Caco-2 (cell line): Measurements from ENCODE around the gene MIA3. TPM values are rescaled to one million over a fixed set of nuclear protein-coding genes. Genes with fewer than 3 reads are reported as not detected.

ENCODE experiments used
- BruUV-seq: library from RNA; stranded (reverse); fragments of 400-500 nt; replicated peaks from 2 replicates; lab custom pipeline; 2021; lab: Mats Ljungman, UMichigan
- CTCF ChIA-PET: fragments of 300-600 bp; sonication (Branson Sonifier 250); formaldehyde crosslinking; loops from one replicate; lab custom pipeline; 2022; ENCODE audit warnings: antibody characterized with exemption; lab: Charles Lee
- POLR2A ChIA-PET: fragments of 300-600 bp; sonication (Branson Sonifier 250); formaldehyde crosslinking; loops from one replicate; lab custom pipeline; 2022; ENCODE audit warnings: antibody characterized with exemption; lab: Charles Lee
- DNase-seq, 2 experiments: peaks; one replicate each; pipeline versions ENCODE4 v3.0.0 to v3.0.0-alpha.2; 2020 to 2022
- H3K27me3 ChIP-seq: replicated peaks from 2 replicates; pipeline ENCODE4 v1.6.0; 2011; ENCODE audit warnings: low read length; ENCODE audit not compliant: control insufficient read depth, insufficient read depth
- H3K36me3 ChIP-seq: 2 replicates; pipeline ENCODE4 v1.5.1; 2011; ENCODE audit warnings: low read length; ENCODE audit not compliant: control insufficient read depth, insufficient read depth
- H3K4me1 ChIP-seq: fragments of 250-450 bp; sonication (Bioruptor Pico); 2 replicates; pipeline ENCODE4 v1.5.1; 2020; ENCODE audit warnings: mild to moderate bottlenecking
- H3K4me3 ChIP-seq: 2 replicates; pipeline ENCODE4 v1.5.1; 2011; ENCODE audit warnings: low read depth, mild to moderate bottlenecking, control low read depth, low read length
- H3K9me3 ChIP-seq: fragments of 250-450 bp; sonication (Bioruptor Pico); 2 replicates; pipeline ENCODE4 v1.5.1; 2020; ENCODE audit warnings: mild to moderate bottlenecking, moderate library complexity
- H3K27ac Mint-ChIP-seq: one replicate; pipeline ENCODE4 v1.8.0; 2022; ENCODE audit warnings: mixed read lengths; ENCODE audit not compliant: unreplicated experiment
- H3K27me3 Mint-ChIP-seq: one replicate; pipeline ENCODE4 v1.8.0; 2022; ENCODE audit warnings: mixed read lengths; ENCODE audit not compliant: insufficient read depth, unreplicated experiment
- H3K36me3 Mint-ChIP-seq: one replicate; pipeline ENCODE4 v1.8.0; 2022; ENCODE audit warnings: mild to moderate bottlenecking, mixed read lengths; ENCODE audit not compliant: insufficient read depth, unreplicated experiment
- H3K4me1 Mint-ChIP-seq: one replicate; pipeline ENCODE4 v1.8.0; 2022; ENCODE audit warnings: low read depth, mixed read lengths; ENCODE audit not compliant: unreplicated experiment
- H3K4me3 Mint-ChIP-seq: one replicate; pipeline ENCODE4 v1.8.0; 2022; ENCODE audit warnings: mild to moderate bottlenecking, moderate library complexity, mixed read lengths; ENCODE audit not compliant: unreplicated experiment
- H3K9me3 Mint-ChIP-seq: one replicate; pipeline ENCODE4 v1.8.0; 2022; ENCODE audit warnings: mixed read lengths; ENCODE audit not compliant: unreplicated experiment
- intact Hi-C: fragments of 100-400 bp; cut with micrococcal nuclease; formaldehyde crosslinking; loops from one replicate; pipeline ENCODE4 v1.10.0; 2022; ENCODE audit not compliant: unreplicated experiment
- total RNA-seq: library from RNA; stranded (reverse); gene quantifications from 2 replicates; pipeline ENCODE4 v1.2.3, GENCODE V29; 2022
- TF ChIP-seq, protein P1 (sequence below), 2 experiments: fragments of 200-600 bp in 1 of 2; IDR thresholded peaks; 1 replicate in 1 of 2; 2 replicates in 1 of 2; pipeline versions ENCODE4 v1.5.1 to v1.8.0; 2011 to 2022; ENCODE audit warnings: antibody characterized with exemption in 1 of 2, control low read depth in 1 of 2, inconsistent platforms in 1 of 2, low read depth in 1 of 2, low read length in 1 of 2, mild to moderate bottlenecking in 1 of 2, moderate library complexity in 1 of 2; ENCODE audit not compliant: insufficient read depth in 1 of 2, severe bottlenecking in 1 of 2, unreplicated experiment in 1 of 2

Gene MIA3
- total RNA-seq, 1 experiment from 2014 or later: 56.0 TPM

DNA sequence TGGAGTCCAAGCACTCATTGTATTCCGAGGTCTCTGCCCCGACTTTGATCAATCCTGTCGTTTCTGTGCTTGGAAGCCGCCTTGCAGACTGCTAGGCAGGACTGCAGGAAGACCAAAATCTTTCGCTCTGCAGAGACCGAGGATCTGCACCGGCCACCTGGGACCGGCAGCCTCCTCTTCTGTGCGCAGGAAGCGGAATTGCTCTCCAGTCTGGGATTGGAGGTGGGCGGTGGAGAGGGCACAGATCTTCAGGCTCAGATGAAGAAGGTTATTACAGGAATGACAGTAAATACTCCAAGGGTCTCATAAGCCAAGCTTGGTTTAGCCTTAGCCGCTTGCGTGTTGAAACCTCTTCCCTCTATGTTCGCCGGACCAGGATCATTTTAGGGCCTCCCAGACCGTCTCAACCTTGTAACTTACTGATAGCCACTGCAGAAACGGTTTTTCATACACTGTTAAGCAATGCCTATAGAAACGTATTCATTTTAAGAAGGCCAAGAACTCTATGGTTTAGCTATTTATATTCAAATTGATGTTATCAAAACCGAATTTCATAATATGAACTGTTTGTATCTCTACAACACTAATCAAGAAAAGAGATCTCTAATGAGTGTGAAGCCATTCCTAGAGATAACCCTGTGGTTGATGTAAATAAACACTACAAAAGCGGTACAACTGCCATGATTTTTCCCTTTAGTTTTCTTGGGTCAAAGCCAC is 1.1 kb downstream of the MIA3 start:
- BruUV-seq: TSS peak; percentile 38
- H3K4me1 Mint-ChIP-seq: no peaks in the 10 kb centered on the region
- H3K27ac Mint-ChIP-seq: peak overlapping the region; percentile 78
- peak in 1 of 2 experiments; percentile 21 for DNase-seq
- H3K36me3 Mint-ChIP-seq: peaks cover 25% of the 10 kb centered on the region
- ChIA-PET POLR2A (no interaction called here), CTCF (interaction anchor here (2.0 kb wide), 1 partner anchor 15 kb away, joined by 6 read pairs; no protein-coding TSS in a partner anchor)
- H3K36me3 ChIP-seq: no peaks in the 10 kb centered on the region
- peak overlapping the region; percentile 89 for H3K4me3 ChIP-seq
- peak overlapping the region; percentile 85 for H3K4me3 Mint-ChIP-seq
- no peaks in the 10 kb centered on the region for H3K9me3 Mint-ChIP-seq
- 0 out of 2 replicates have a peak, but pooled peaks cover 6% of the 10 kb centered on the region for H3K4me1 ChIP-seq
- TF ChIP-seq, protein P1, sequence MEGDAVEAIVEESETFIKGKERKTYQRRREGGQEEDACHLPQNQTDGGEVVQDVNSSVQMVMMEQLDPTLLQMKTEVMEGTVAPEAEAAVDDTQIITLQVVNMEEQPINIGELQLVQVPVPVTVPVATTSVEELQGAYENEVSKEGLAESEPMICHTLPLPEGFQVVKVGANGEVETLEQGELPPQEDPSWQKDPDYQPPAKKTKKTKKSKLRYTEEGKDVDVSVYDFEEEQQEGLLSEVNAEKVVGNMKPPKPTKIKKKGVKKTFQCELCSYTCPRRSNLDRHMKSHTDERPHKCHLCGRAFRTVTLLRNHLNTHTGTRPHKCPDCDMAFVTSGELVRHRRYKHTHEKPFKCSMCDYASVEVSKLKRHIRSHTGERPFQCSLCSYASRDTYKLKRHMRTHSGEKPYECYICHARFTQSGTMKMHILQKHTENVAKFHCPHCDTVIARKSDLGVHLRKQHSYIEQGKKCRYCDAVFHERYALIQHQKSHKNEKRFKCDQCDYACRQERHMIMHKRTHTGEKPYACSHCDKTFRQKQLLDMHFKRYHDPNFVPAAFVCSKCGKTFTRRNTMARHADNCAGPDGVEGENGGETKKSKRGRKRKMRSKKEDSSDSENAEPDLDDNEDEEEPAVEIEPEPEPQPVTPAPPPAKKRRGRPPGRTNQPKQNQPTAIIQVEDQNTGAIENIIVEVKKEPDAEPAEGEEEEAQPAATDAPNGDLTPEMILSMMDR (IDR thresholded peaks at IDR 0.05; ENCODE audit: insufficient read depth in 1 of 2, low read depth in 1 of 2, low read length in 1 of 2, severe bottlenecking in 1 of 2, unreplicated experiment in 1 of 2): no peak
- H3K9me3 ChIP-seq: no peaks in the 10 kb centered on the region
- peaks cover 5% of the 10 kb centered on the region for H3K27me3 Mint-ChIP-seq
- no peaks in the 10 kb centered on the region for H3K27me3 ChIP-seq
- intact Hi-C loops: loop anchor here (2.0 kb wide), 1 partner anchor 26 kb away; no protein-coding TSS in a partner anchor

DNA sequence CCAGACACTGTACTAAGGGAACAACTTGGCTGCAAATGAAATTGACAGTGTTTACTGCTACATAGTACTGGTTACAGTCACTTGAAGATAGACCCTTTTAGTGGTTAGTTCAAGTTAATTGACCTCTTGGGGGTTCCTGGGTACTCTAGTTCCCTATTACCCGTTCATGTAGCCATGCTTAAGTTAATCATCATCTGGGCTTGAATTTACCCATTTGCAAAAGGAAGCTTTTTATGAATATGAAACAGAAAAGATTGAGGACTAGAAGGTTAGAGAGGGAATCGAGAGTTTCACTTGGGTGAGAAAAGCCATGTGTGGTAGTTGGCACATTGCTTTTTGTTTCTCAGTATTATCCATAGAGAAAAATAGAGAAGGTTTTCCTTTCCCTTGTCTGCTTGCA is 2.7 kb downstream of the MIA3 start:
- H3K4me3 Mint-ChIP-seq: no peak overlapping the region
- H3K27ac Mint-ChIP-seq: no peak overlapping the region
- Histone ChIP-seq H3K9me3 (no peaks in the 10 kb centered on the region), H3K4me3 (no peak overlapping the region), H3K27me3 (no peaks in the 10 kb centered on the region), H3K36me3 (no peaks in the 10 kb centered on the region), H3K4me1 (0 out of 2 replicates have a peak, but pooled peaks cover 6% of the 10 kb centered on the region)
- DNase-seq: no peak
- H3K27me3 Mint-ChIP-seq: peaks cover 3% of the 10 kb centered on the region
- intact Hi-C loops: no loop called here
- no peaks in the 10 kb centered on the region for H3K9me3 Mint-ChIP-seq
- TF ChIP-seq, protein P1 (IDR thresholded peaks at IDR 0.05; ENCODE audit: insufficient read depth in 1 of 2, low read depth in 1 of 2, low read length in 1 of 2, severe bottlenecking in 1 of 2, unreplicated experiment in 1 of 2): no peak
- no TSS peak for BruUV-seq
- H3K36me3 Mint-ChIP-seq: peaks cover 25% of the 10 kb centered on the region
- no peaks in the 10 kb centered on the region for H3K4me1 Mint-ChIP-seq
- CTCF ChIA-PET: interaction anchor here (2.0 kb wide), 1 partner anchor 14 kb away, joined by 6 read pairs; no protein-coding TSS in a partner anchor
- POLR2A ChIA-PET: no interaction called here

DNA sequence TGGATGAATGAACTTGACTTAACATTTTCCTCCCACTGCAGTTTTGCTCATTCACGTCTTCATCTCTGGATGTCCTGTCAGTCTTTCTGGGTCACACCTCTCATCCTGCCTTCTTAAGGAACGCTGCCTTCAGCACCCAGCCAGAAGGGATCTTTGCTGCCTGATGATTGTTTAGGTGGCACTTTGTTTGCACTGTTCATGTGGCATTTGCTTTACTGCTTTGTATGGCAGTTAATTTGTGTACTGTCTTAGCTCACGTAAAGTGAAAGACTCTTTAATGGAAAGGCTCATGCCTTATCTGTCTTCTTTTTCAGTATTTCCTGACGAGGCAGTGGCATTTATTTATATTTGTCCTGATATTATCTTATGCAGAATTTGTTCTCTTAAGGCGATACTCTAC is 4.9 kb downstream of the MIA3 start:
- Histone ChIP-seq H3K4me3 (no peak overlapping the region), H3K36me3 (no peaks in the 10 kb centered on the region), H3K4me1 (0 out of 2 replicates have a peak, but pooled peaks cover 6% of the 10 kb centered on the region), H3K9me3 (no peaks in the 10 kb centered on the region), H3K27me3 (no peaks in the 10 kb centered on the region)
- ChIA-PET POLR2A (no interaction called here), CTCF (no interaction called here)
- no peaks in the 10 kb centered on the region for H3K4me1 Mint-ChIP-seq
- H3K36me3 Mint-ChIP-seq: peaks cover 20% of the 10 kb centered on the region
- TF ChIP-seq, protein P1 (IDR thresholded peaks at IDR 0.05; ENCODE audit: insufficient read depth in 1 of 2, low read depth in 1 of 2, low read length in 1 of 2, severe bottlenecking in 1 of 2, unreplicated experiment in 1 of 2): no peak
- no peaks in the 10 kb centered on the region for H3K27me3 Mint-ChIP-seq
- H3K4me3 Mint-ChIP-seq: no peak overlapping the region
- no peak overlapping the region for H3K27ac Mint-ChIP-seq
- intact Hi-C loops: no loop called here
- H3K9me3 Mint-ChIP-seq: no peaks in the 10 kb centered on the region
- no TSS peak for BruUV-seq
- no peak for DNase-seq
